HG03558 (cell line): ENCODE data around the gene RAVER2.
"Not testable (repeated sequence)": the region's sequence is repeated elsewhere in the genome, so short reads cannot be mapped to it uniquely, and the experiment has no call there.

Experiments
- ATAC-seq: cut with Tn5 transposase; IDR thresholded peaks from one replicate; pipeline ENCODE4 v1.9.1; 2021; ENCODE audit warnings: moderate number of reproducible peaks; ENCODE audit not compliant: unreplicated experiment; ENCODE audit errors: extremely low read depth

Gene RAVER2

DNA sequence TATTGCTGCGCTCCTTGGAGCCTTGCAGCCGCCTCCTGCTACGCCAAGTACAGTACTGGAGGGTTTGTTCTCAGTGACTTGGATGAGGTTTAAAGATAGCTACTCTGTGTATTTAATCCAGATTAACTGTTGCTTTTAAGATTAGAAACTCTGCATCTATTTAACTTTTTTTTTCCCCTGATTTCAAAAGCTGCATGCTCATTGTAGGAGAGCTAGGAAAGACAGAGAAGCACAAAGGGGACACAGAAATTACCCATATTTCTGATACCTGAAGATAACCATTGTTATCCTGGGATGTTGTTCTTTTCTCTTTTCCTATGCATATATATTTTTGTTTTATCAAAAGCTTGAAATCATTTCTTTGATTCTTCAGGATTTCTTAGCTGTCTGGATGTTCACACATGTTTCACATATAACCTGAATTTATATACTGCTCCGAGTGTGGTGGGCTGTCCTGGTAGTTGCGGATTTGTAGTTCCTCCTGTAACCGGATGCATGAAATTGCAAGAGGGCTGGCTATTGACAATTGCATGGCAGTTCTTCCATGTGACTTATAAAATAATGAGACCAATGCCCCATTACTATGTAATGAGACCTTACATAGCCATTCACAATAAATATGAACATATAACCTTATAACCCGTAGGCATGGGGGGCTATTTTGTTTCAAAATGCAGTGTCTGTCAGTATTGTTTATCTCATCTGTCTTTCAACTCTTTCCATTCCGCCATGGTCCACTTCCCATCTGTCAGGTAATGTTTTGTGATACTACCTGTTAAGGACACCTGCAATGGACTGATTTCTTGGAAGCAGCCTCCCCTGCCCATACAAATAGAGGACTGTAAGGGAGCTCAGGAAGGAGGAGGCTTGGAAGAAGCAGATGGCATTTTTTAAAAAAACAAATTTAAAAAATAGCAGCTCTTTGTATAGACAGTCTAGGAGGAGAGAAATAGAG lies 1.4 kb downstream of the RAVER2 start:
- ATAC-seq: no peak

GRCh38 chr1:64748222-64748621 lies 3.3 kb downstream of the RAVER2 start:
- ATAC-seq: no peak

DNA sequence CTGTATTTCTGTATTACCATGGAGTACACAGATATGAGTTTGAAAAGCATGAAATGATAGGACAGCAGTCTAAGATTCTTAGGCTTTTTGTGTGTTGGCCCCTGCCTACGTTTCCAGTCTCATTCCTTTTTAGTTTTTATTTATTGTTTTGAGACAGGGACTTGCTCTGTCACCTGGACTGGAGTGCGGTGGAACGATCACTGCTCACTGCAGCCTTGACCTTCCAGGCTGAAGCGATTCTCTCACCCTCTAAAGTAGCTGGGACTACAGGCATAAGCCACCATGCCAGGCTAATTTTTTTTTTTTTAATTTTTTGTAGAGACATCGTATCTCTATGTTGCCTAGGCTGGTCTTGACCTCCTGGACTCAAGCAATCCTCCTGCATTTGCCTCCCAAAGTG lies 3.8 kb downstream of the RAVER2 start:
- no peak for ATAC-seq

DNA sequence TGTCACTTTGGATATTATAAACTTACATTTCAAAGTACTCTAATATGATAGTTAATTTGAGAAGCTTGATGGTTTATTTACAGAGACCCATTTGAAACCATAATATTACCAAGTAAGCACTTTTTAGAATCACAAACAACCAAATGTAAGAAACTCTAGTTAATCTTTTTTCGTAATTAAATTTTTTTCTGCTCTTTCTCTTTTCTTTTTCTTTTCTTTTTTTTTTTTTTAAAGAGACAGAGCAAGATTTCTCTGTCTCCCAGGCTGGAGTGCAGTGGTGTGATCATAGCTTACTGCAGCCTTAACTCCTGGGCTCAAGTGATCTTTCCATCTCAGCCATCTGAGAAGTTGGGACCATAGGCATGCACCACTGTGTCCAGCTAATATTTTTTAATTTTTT lies 5.2 kb downstream of the RAVER2 start:
- ATAC-seq: no peak

DNA sequence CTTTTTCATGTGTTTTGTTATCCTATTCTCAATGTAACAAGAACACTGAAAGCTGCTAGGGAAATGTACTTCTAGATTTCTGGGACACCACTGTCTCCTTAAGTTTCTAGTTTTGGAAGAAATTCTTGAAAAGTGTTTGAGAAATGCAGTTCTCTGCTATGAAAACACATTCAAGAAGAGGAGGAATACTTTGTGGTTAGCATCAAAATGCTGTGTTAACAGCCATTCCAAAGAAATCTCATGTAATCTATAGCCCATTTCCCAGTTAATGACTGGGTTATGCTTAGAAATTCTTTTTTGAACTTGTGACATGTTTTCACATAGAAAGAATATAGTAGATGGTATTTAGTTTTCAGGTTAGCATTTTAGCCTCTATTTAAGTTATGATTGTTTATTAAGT lies 6.0 kb downstream of the RAVER2 start:
- ATAC-seq: no peak

DNA sequence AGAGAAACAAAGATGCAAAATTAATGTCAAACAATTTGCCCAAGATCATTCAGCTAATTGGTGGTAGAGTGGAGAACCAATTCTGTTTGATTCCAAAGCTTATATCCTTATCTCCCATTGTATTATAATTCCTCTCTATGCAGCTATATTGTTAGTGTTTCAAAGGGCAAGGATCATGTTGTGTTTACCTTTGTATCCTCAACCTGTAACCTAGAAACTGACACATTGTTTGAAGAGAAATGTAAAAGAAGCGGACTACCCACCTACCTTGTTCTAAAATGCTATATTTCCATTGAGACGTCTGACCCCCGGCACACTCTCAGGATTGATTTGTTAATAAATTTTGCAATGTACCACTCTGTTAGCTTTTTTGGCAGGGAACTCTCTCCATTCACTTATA lies 9.3 kb downstream of the RAVER2 start:
- ATAC-seq: no peak

- no peak for ATAC-seq
These were observed 10.5 kb downstream of the RAVER2 start for GRCh38 chr1:64755361-64755760.

GRCh38 chr1:64756770-64757169 lies 11.9 kb downstream of the RAVER2 start:
- ATAC-seq: no peak

GRCh38 chr1:64757213-64757612 lies 12.3 kb downstream of the RAVER2 start:
- ATAC-seq: no peak

DNA sequence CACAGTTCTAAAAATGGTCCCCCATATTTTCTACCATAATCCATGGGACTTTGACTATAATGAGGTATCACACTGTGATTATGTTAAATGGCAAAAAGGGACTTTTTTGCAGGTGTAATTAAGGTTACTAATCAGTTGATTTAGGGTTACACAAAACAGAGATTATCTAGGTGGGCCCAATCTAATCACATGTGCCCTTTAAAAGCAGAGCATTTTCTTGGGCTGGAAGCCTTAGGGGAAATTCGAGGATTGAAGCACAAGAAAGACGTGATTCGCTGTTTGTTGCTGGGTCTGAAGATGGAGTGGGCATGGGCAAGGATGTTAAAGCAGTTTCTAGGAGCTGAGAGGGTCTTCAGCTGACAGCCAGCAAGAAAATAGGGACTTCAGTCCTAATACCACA lies 13.4 kb downstream of the RAVER2 start:
- no peak for ATAC-seq

- ATAC-seq: no peak
These were observed 15.1 kb downstream of the RAVER2 start for GRCh38 chr1:64759968-64760367.

DNA sequence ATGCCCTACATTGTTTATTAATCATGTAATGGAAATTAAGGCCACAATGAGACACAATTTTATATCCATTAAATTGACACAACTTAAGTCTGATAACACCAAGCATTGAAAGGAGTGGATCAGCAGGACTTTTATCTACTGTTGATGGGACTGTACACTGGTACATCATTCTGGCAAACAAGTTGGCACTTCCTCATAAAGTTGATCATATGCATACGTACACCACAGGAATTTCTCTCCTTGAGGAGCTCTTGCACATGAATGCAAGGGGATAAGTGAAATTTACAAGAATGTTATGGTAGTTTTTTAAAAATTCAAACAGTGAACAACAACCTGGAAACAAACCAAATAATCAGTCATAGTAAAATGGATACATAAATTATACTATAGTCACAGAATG lies 20.1 kb downstream of the RAVER2 start:
- no peak for ATAC-seq

DNA sequence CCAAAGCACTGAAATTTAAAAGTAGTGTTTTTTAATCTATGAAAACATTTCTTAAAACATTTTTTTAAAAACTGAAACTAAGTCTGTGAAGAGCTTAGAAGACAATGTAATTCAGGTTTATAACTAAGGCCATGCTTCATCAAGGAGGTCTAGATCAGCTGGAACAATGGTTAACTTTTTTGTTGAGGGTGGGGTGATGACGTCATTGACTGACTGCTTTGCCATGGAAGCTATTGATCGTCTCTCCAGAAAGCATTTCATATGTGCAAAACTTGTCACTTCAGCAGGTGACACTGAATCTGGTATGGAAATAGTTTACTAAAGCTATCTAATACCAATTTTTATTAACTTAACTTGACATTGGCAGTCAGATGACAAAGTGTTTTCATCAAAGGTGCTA lies 21.0 kb downstream of the RAVER2 start:
- no peak for ATAC-seq

GRCh38 chr1:64766429-64766828 lies 21.6 kb downstream of the RAVER2 start:
- no peak for ATAC-seq

DNA sequence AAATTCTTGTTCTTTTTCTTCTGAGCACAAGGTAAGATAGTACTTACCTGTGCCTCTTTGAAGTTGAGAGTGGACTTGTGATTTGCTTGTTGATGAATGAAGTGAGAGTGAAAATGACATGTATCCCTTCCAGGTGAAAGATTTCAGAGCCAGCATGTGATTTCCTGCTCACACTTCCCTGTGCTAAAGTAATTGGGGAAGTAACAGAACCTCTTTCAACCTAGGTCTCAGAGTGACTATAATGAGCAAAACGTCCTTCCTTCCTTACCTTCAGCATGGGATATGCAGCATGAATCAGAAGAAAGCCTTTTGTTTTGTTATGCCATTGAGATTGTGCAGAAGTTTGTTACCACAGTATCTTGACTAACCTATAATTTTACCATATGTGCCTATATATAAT lies 24.6 kb downstream of the RAVER2 start:
- no peak for ATAC-seq

DNA sequence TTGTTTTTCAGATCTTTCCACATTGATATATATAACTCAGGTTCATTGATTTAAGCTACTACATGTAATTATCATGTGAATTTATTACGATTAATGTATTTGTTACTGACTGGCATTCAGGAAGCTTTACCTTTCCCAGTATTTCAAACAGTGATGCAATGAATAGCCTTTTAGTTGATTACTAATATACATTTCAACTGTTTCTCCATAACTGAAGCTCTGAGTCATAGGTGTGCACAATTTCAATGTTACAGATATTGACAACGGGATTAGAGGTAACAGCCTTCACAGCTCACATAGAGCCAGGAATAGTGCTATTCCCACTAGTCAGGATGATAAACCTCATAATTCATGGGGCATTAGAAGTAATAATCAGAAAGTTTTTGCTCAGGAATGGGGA lies 25.1 kb downstream of the RAVER2 start:
- no peak for ATAC-seq

DNA sequence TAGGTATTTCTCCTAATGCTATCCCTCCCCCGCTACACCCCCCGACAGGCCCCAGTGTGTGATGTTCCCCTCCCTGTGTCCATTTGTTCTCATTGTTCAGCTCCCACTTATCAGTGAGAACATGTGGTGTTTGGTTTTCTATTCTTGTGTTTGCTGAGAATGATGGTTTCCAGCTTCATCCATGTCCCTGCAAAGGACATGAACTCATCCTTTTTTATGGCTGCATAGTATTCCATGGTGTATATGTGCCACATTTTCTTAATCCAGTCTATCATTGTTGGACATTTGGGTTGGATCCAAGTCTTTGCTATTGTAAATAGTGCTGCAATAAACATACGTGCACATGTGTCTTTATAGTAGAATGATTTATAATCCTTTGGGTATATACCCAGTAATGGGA lies 28.4 kb downstream of the RAVER2 start:
- ATAC-seq: not testable (repeated sequence)

DNA sequence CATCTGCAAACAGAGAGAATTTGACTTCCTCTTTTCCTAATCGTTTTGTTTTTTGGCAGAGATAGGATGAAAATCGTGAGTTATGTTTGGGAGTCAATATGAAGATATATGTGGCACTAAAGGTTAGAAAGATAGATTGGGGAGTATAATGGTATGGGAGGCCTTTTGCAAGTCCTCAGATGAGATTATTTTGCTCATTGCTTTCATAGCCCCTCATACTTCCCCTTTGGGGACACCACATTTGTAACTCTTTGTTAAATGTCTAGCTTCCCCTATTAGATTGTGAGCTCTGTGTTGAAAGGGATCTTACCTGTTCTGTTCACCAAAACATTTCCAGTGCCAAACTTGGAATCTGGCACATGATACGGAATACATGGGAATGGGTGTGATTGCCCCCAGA lies 30.2 kb downstream of the RAVER2 start:
- no peak for ATAC-seq

DNA sequence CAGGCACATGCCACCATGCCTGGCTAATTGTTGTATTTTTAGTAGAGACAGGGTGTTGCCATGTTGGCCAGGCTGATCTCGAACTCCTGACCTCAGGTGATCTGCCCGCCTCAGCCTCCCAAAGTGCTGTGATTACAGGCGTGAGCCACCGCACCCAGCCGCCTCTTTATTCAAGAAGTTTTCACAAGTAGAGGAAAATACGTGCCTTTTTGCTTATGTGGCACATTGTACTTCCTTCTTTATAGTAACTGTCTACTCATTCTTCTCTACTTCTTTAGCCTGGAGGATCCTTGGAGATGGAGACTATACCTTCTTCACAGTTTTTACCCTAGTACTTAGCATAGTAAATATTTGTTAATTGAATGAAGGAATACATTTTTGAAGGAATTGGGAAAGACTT lies 37.2 kb downstream of the RAVER2 start:
- ATAC-seq: not testable (repeated sequence)

DNA sequence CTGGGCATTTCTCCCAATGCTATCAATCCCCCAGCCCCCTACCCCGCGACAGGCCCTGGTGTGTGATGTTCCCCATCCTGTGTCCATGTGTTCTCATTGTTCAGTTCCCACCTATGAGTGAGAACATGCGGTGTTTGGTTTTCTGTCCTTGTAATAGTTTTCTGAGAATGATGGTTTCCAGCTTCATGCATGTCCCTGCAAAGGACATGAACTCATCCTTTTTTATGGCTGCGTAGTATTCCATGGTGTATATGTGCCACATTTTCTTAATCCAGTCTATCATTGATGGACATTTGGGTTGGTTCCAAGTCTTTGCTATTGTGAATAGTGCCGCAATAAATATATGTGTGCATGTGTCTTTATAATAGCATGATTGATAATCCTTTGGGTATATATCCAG lies 38.0 kb downstream of the RAVER2 start:
- ATAC-seq: not testable (repeated sequence)

DNA sequence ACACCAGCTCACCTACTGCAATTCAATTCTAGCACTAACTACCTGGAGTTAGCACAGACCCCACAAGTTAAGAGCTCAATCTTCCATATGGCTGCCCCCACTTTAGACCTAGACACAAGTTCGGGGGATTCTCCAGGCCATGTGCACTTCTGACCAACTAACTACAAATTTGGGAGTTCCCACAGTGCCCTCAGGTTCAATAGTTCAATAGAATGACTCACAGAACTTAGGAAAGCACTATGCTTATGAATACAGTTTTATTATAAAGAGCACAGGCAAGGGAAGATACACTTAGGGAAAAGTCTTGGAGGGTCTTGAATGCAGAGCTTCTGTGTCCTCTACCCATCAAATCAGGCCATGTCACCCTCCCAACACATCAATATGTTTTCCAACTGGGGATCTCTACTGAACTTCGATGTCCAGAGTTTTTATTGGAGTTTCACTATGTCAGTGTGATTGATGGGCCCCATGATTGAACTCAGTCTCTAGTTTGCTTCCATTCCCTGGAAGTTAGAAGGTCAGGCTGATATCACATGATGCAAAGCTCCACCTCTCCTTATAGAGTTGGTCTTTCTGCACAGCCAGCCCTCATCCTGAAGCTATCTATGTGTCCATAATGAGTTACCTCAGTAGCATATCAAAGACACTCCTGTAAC lies 46.1 kb downstream of the RAVER2 start:
- ATAC-seq: no peak

- no peak for ATAC-seq
These were observed 54.0 kb downstream of the RAVER2 start for GRCh38 chr1:64798872-64799271.
